GM12878 (cell line): ENCODE results near the gene HDAC2. TPM values are rescaled to one million over a fixed set of nuclear protein-coding genes. Genes with fewer than 3 reads are reported as not detected.
"Not testable (repeated sequence)": the region's sequence is repeated elsewhere in the genome, so short reads cannot be mapped to it uniquely, and the experiment has no call there.

Experiments used
- ATAC-seq: fragments of 200-7000 bp; cut with Tn5 transposase; 3 replicates; pipeline ENCODE4 v1.9.1; 2020; ENCODE audit warnings: mild to moderate bottlenecking, moderate library complexity
- BruUV-seq: library from RNA; stranded (reverse); fragments of 400-500 nt; replicated peaks from 2 replicates; lab custom pipeline; 2021; lab: Mats Ljungman, UMichigan
- CTCF ChIA-PET: fragments of 300-600 bp; sonication (Branson Sonifier 250); formaldehyde crosslinking; extraction: SDS; loops from one replicate; lab custom pipeline; 2021; ENCODE audit warnings: inconsistent platforms; lab: Yijun Ruan, JAX
- POLR2A ChIA-PET: fragments of 350-600 bp; formaldehyde crosslinking; extraction: SDS; loops from one replicate; lab custom pipeline; 2021; ENCODE audit warnings: inconsistent platforms; lab: Charles Lee
- RAD21 ChIA-PET: fragments of 300-600 bp; sonication (Branson Sonifier 250); formaldehyde crosslinking; loops from one replicate; lab custom pipeline; 2023; ENCODE audit warnings: antibody characterized with exemption; ENCODE audit not compliant: unreplicated experiment; lab: Charles Lee
- SMC1A ChIA-PET: fragments of 300-600 bp; sonication (Branson Sonifier 250); formaldehyde crosslinking; loops from one replicate; lab custom pipeline; 2023; ENCODE audit not compliant: unreplicated experiment, uncharacterized antibody; lab: Charles Lee
- DNase-seq: peaks from one replicate; pipeline ENCODE4 v3.0.0-alpha.2; 2011; ENCODE audit warnings: low read depth, low spot score
- FAIRE-seq: peaks from 3 replicates; lab custom pipeline; 2011; peaks lifted over from hg19 to GRCh38; lab: Jason Lieb, UNC
- H2AFZ ChIP-seq: 2 replicates; pipeline ENCODE4 v1.6.0; 2011; ENCODE audit warnings: low read depth, low read length, control low read depth; ENCODE audit not compliant: control insufficient read depth
- H3K27ac ChIP-seq: 2 replicates; pipeline ENCODE4 v1.5.1; 2011; ENCODE audit warnings: control low read depth; ENCODE audit not compliant: control insufficient read depth, insufficient read depth
- H3K27me3 ChIP-seq, 2 experiments: replicated peaks in 1 of 2; 2 replicates each; pipeline versions ENCODE4 v1.6.0 to v1.6.1; 2011; ENCODE audit warnings: low read length in 1 of 2; ENCODE audit not compliant: control insufficient read depth in 2 of 2, insufficient read depth in 2 of 2
- H3K36me3 ChIP-seq, 2 experiments: 2 replicates each; pipeline ENCODE4 v1.5.1; 2011; ENCODE audit warnings: low read length in 1 of 2; ENCODE audit not compliant: control insufficient read depth in 2 of 2, insufficient read depth in 2 of 2
- H3K4me1 ChIP-seq: 2 replicates; pipeline ENCODE4 v1.6.1; 2011; ENCODE audit warnings: mild to moderate bottlenecking, low read length, moderate library complexity, mixed read lengths; ENCODE audit not compliant: control insufficient read depth, insufficient read depth
- H3K4me2 ChIP-seq: 2 replicates; pipeline ENCODE4 v1.6.0; 2011; ENCODE audit warnings: control low read depth; ENCODE audit not compliant: control insufficient read depth, insufficient read depth
- H3K4me3 ChIP-seq: fragments of 200-600 bp; sonication (generic); 2 replicates; pipeline ENCODE4 v1.5.1; 2016
- H3K79me2 ChIP-seq: 2 replicates; pipeline ENCODE4 v1.6.0; 2011; ENCODE audit warnings: low read length; ENCODE audit not compliant: control insufficient read depth, insufficient read depth
- H3K9ac ChIP-seq: 2 replicates; pipeline ENCODE4 v1.8.0; 2011; ENCODE audit warnings: low read length, control low read depth, mixed read lengths; ENCODE audit not compliant: control insufficient read depth, insufficient read depth
- H3K9me3 ChIP-seq: replicated peaks from 3 replicates; pipeline ENCODE4 v1.5.1; 2011; ENCODE audit warnings: mild to moderate bottlenecking, low read length; ENCODE audit not compliant: control insufficient read depth, insufficient read depth
- H4K20me1 ChIP-seq: 2 replicates; pipeline ENCODE4 v1.6.0; 2011; ENCODE audit not compliant: control insufficient read depth, insufficient read depth
- BMI1 ChIP-seq: fragments of 450-650 bp; IDR thresholded peaks from 2 replicates; pipeline ENCODE4 v1.6.1; 2016; ENCODE audit warnings: mild to moderate bottlenecking, moderate library complexity, borderline replicate concordance
- CREM ChIP-seq: IDR thresholded peaks from 2 replicates; pipeline ENCODE4 v1.6.1; 2014; ENCODE audit warnings: antibody characterized with exemption, low read depth
- RFX5 ChIP-seq: IDR thresholded peaks from 2 replicates; pipeline ENCODE4 v1.6.1; 2011; ENCODE audit warnings: low read depth, low read length, improper control_type of control experiment
- SMAD5 ChIP-seq: IDR thresholded peaks from 2 replicates; pipeline ENCODE4 v1.6.1; 2016; ENCODE audit warnings: antibody characterized with exemption, low read depth
- ZNF217 ChIP-seq: fragments of 450-650 bp; IDR thresholded peaks from 2 replicates; pipeline ENCODE4 v1.6.1; 2017; ENCODE audit warnings: antibody characterized with exemption, mild to moderate bottlenecking
- WGBS: methylation state at CpG from one replicate; pipeline ENCODE4 v1.1.6; 2016; ENCODE audit warnings: low lambda C conversion rate; ENCODE audit not compliant: insufficient replicate concordance, insufficient coverage; ENCODE audit errors: missing lambda C conversion rate; 5-methylcytosine and 5-hydroxymethylcytosine counted together
- in situ Hi-C: fragments of 300-500 bp; cut with MboI; formaldehyde crosslinking; loops from 9 replicates; pipeline ENCODE4 v1.14.3; 2018; ENCODE audit warnings: mixed read lengths
- intact Hi-C: fragments of 100-400 bp; cut with micrococcal nuclease; formaldehyde crosslinking; loops from one replicate; pipeline ENCODE4 v1.14.2; 2022; ENCODE audit not compliant: unreplicated experiment
- polyA plus RNA-seq, 11 experiments: library from polyadenylated mRNA; depleted of rRNA in 4 of 11; unstranded in 6 of 11; stranded (reverse) in 5 of 11; fragments of >200 nt; fragmentation: Nextera tagmentation in 4 of 11; fragmentation: Illumina TruSeq in 1 of 11; extraction: Ambion mirVana in 4 of 11; extraction: Trizol in 1 of 11; gene quantifications; 1 replicate in 1 of 11; 2 replicates in 10 of 11; pipeline versions ENCODE4 v1.2.1 to v1.2.3, GENCODE V29; 2011 to 2016; ENCODE audit warnings: inconsistent platforms in 2 of 11, missing spikeins in 2 of 11, low read depth in 1 of 11
- total RNA-seq, 4 experiments: library from RNA; depleted of rRNA in 3 of 4; stranded (reverse); fragments of >200 nt in 3 of 4; fragmentation: Illumina TruSeq in 1 of 4; extraction: Trizol in 1 of 4; gene quantifications; 2 replicates each; pipeline versions ENCODE4 v1.2.1 to v1.2.3, GENCODE V29; 2013 to 2021
- TF ChIP-seq, protein P1 (sequence below): fragments of 450-650 bp; IDR thresholded peaks from 2 replicates; pipeline ENCODE4 v1.6.1; 2017; ENCODE audit warnings: borderline replicate concordance

The HDAC2 gene
- total and polyA plus RNA-seq, 10 of the 15 experiments (the other 5 are each of a cell fraction or from before 2014, with no cell fraction given) = 40.4 to 210 (median 114) TPM

DNA sequence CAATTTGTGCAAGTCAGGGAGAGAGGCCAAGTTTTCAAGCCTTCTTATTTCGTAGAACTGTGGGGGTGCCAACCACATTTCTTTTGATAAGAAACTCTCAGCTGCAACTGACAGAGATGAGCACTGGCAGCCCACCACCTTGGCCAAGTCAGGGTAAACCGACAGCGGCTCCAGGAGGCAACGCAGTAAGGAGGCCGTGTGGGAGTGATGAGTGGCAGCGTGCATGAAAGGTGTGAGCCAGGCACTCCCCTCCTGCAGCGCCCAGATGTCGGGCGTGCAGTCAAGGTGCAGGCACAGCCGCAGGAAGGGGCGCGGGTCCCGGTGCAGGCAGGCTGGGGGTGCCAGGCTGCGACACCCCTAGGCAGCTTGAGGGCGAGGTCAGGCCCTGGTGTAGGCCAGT, 49.2 kb upstream of the HDAC2 start:
- BruUV-seq = no TSS peak
- TF ChIP-seq BMI1 (no peak), SMAD5 (no peak), ZNF217 (no peak), RFX5 (no peak), CREM (no peak)
- TF ChIP-seq, protein P1, sequence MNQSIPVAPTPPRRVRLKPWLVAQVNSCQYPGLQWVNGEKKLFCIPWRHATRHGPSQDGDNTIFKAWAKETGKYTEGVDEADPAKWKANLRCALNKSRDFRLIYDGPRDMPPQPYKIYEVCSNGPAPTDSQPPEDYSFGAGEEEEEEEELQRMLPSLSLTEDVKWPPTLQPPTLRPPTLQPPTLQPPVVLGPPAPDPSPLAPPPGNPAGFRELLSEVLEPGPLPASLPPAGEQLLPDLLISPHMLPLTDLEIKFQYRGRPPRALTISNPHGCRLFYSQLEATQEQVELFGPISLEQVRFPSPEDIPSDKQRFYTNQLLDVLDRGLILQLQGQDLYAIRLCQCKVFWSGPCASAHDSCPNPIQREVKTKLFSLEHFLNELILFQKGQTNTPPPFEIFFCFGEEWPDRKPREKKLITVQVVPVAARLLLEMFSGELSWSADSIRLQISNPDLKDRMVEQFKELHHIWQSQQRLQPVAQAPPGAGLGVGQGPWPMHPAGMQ = no peak
- TF ChIP-seq, all 136 proteins: peak for 0
- FAIRE-seq (no peak), ATAC-seq (no peak), DNase-seq (no peak)
- Histone ChIP-seq H2AFZ (no peak overlapping the region), H4K20me1 (no peaks in the 10 kb centered on the region), H3K9me3 (no peaks in the 10 kb centered on the region), H3K4me1 (no peaks in the 10 kb centered on the region), H3K27ac (no peak overlapping the region), H3K27me3 (no peaks in the 10 kb centered on the region), H3K79me2 (no peaks in the 10 kb centered on the region), H3K9ac (no peak overlapping the region), H3K36me3 (no peaks in the 10 kb centered on the region), H3K4me3 (no peak overlapping the region), H3K4me2 (no peak overlapping the region)
- WGBS = 70% methylated on average over 15 of the region's 15 CpGs
- SMC1A ChIA-PET = no interaction called here
- CTCF ChIA-PET = no interaction called here
- in situ Hi-C loops (no loop called here), intact Hi-C loops (no loop called here)
- POLR2A ChIA-PET = no interaction called here
- RAD21 ChIA-PET = no interaction called here

DNA sequence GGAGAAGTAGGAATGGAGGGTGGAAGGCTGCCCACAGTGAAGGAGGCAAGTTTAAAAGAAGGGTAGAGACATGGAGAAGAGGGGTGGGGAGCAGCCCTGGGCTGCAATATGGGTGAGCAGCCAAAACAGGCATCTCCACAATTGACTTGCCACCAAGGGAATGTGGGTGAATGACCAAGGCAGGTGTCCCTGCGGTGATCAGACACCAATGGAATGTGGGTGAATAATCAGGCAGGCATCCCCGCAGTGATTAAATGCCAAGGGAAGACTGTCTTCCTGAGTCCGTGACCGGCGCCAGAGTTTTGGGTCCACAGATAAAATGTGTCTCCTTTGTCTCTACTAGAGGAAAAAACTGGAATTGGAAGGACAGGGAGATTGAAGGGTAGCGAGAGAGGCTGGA, 46.2 kb upstream of the HDAC2 start:
- H2AFZ ChIP-seq, CTCF ChIA-PET, H3K27me3 ChIP-seq, SMC1A ChIA-PET, H3K9ac ChIP-seq, H3K4me2 ChIP-seq, H3K9me3 ChIP-seq, RAD21 ChIA-PET, H3K27ac ChIP-seq, ATAC-seq, FAIRE-seq, H3K36me3 ChIP-seq, H3K4me1 ChIP-seq, H3K4me3 ChIP-seq, BruUV-seq, DNase-seq, in situ Hi-C loops, POLR2A ChIA-PET, intact Hi-C loops, H3K79me2 ChIP-seq, H4K20me1 ChIP-seq: not testable (repeated sequence)
- WGBS = 67% methylated on average over 6 of the region's 6 CpGs

DNA sequence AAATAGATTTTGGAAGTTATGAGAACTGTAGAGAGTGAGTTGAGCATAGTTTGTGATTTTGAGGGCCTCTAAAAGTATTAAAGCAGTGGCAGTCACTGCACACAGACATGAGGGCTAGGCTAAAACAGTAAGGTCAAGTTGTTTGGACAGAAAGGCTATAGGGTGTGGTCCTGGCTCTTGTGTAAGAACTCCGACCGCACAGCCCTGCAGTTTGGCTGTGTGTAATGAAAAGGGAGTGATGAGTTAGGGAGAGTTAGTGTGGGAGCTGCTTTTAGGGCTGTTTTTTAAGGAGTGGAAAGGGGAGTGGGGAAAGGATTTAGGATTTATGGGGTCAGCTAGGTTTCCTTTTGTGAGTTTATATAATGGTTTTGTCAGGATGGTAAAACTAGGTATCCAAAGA, 43.2 kb upstream of the HDAC2 start:
- SMC1A ChIA-PET, BruUV-seq: not testable (repeated sequence)

More for the DNA sequence above, 43.2 kb upstream of the HDAC2 start:
- H3K27ac ChIP-seq, FAIRE-seq, H3K27me3 ChIP-seq, POLR2A ChIA-PET, H3K4me1 ChIP-seq, ATAC-seq, H3K4me2 ChIP-seq, H4K20me1 ChIP-seq, H2AFZ ChIP-seq, DNase-seq, H3K9me3 ChIP-seq, in situ Hi-C loops, H3K4me3 ChIP-seq, H3K36me3 ChIP-seq, H3K79me2 ChIP-seq, RAD21 ChIA-PET, intact Hi-C loops, H3K9ac ChIP-seq, CTCF ChIA-PET: not testable (repeated sequence)
- 3% methylated on average over 2 of the region's 2 CpGs for WGBS
